H1 (cell line): Measurements from ENCODE around the gene MEIOB. TPM values are rescaled to one million over a fixed set of nuclear protein-coding genes. Genes with fewer than 3 reads are reported as not detected.

Source experiments
- MAX ChIP-seq: IDR thresholded peaks from 2 replicates; pipeline ENCODE4 v1.6.1; 2012; ENCODE audit warnings: inconsistent platforms
- RBBP5 ChIP-seq: IDR thresholded peaks from 2 replicates; pipeline ENCODE4 v1.7.1; 2012; ENCODE audit warnings: low read depth, mild to moderate bottlenecking, inconsistent platforms, low read length, moderate library complexity, borderline replicate concordance
- RFX5 ChIP-seq: IDR thresholded peaks from 2 replicates; pipeline ENCODE4 v1.6.1; 2011; ENCODE audit warnings: low read depth, low read length, improper control_type of control experiment, borderline replicate concordance
- polyA plus RNA-seq, 7 experiments: library from polyadenylated mRNA; depleted of rRNA in 3 of 7; stranded (reverse) in 5 of 7; unstranded in 2 of 7; fragments of >200 nt in 5 of 7; fragments of 200-250 nt in 2 of 7; gene quantifications; 1 replicate in 5 of 7; 2 replicates in 1 of 7; 4 replicates in 1 of 7; pipeline versions ENCODE4 v1.2.1 to v1.2.3, GENCODE V29; 2011 to 2013; ENCODE audit warnings: missing spikeins in 2 of 7, mixed read lengths in 2 of 7
- total RNA-seq: library from RNA; stranded (reverse); fragmentation: NEBNext Ultra II Directional; extraction: Animal tissue kit (Norgen Biotek cat#: 25700); gene quantifications from 2 replicates; pipeline ENCODE4 v1.2.1, GENCODE V29; 2021

The MEIOB gene
- total and polyA plus RNA-seq, 2 of the 8 experiments (the other 6 are each of a cell fraction or from before 2014, with no cell fraction given) = 0.63 to 1.1 TPM

- TF ChIP-seq RBBP5 = no peak
- no peak for TF ChIP-seq RFX5
- no peak for TF ChIP-seq MAX
Observed at GRCh38 chr16:1858189-1858865, 13.6 kb downstream of the MEIOB start (continued).
